A549 (cell line): ENCODE results near the gene SRPK1. TPM values are rescaled to one million over a fixed set of nuclear protein-coding genes. Genes with fewer than 3 reads are reported as not detected.

ENCODE experiments used
- ATAC-seq, 2 experiments: fragments of 200-7000 bp in 1 of 2; fragments of >200 bp in 1 of 2; cut with Nextera tagmentation in 1 of 2; cut with Tn5 transposase in 1 of 2; 3 replicates each; pipeline versions ENCODE4 v1.8.0 to v1.9.1; 2018 to 2020; ENCODE audit warnings: mild to moderate bottlenecking in 1 of 2, moderate library complexity in 1 of 2
- CTCF ChIA-PET: fragments of 300-600 bp; sonication (Branson Sonifier 250); formaldehyde crosslinking; extraction: SDS; loops from one replicate; lab custom pipeline; 2021; ENCODE audit warnings: antibody characterized with exemption, inconsistent platforms; lab: Yijun Ruan, JAX
- POLR2A ChIA-PET: fragments of 350-600 bp; formaldehyde crosslinking; extraction: SDS; loops from one replicate; lab custom pipeline; 2021; ENCODE audit warnings: antibody characterized with exemption, inconsistent platforms; lab: Yijun Ruan, JAX
- DNase-seq, 2 experiments: peaks; one replicate each; pipeline versions ENCODE4 v3.0.0 to v3.0.0-alpha.2; 2011 to 2016; ENCODE audit warnings: low read depth in 1 of 2, low spot score in 1 of 2
- FAIRE-seq: peaks from 2 replicates; lab custom pipeline; 2011; peaks lifted over from hg19 to GRCh38; lab: Jason Lieb, UNC
- H3K27ac ChIP-seq, 2 experiments: fragments of >200 bp; sonication (Bioruptor Twin); formaldehyde crosslinking; 3 replicates each; pipeline ENCODE4 v1.5.1; 2016 to 2017
- H3K4me1 ChIP-seq: fragments of >200 bp; sonication (Bioruptor Twin); formaldehyde crosslinking; 3 replicates; pipeline ENCODE4 v1.6.1; 2016
- H3K4me2 ChIP-seq: fragments of >200 bp; sonication (Bioruptor Twin); formaldehyde crosslinking; 3 replicates; pipeline ENCODE4 v1.6.1; 2016
- H3K4me3 ChIP-seq: fragments of >200 bp; sonication (Bioruptor Twin); formaldehyde crosslinking; 3 replicates; pipeline ENCODE4 v1.5.1; 2016
- H3K9me3 ChIP-seq: fragments of >200 bp; sonication (Bioruptor Twin); formaldehyde crosslinking; 3 replicates; pipeline ENCODE4 v1.6.1; 2016
- BCL3 ChIP-seq: fragments of >200 bp; sonication (Bioruptor Twin); formaldehyde crosslinking; IDR thresholded peaks from 3 replicates; pipeline ENCODE4 v1.6.1; 2016
- CEBPB ChIP-seq, 2 experiments: fragments of >200 bp in 1 of 2; sonication (Bioruptor Twin) in 1 of 2; formaldehyde crosslinking in 1 of 2; IDR thresholded peaks; 2 replicates each; pipeline ENCODE4 v1.6.1; 2012 to 2016
- CHD2 ChIP-seq: fragments of 150-350 bp; IDR thresholded peaks from 2 replicates; pipeline ENCODE4 v1.6.1; 2014; ENCODE audit warnings: low read length; ENCODE audit not compliant: partially characterized antibody
- CTCF ChIP-seq: fragments of >200 bp; sonication (Bioruptor Twin); formaldehyde crosslinking; IDR thresholded peaks from 3 replicates; pipeline ENCODE4 v1.5.1; 2016
- FOSB ChIP-seq: fragments of 250-450 bp; sonication (Bioruptor Pico); IDR thresholded peaks from 2 replicates; pipeline ENCODE4 v1.5.0; 2020; ENCODE audit warnings: mild to moderate bottlenecking, moderate library complexity
- FOSL2 ChIP-seq, 2 experiments: fragments of 450-650 bp in 1 of 2; fragments of >200 bp in 1 of 2; sonication (Bioruptor Twin) in 1 of 2; formaldehyde crosslinking; IDR thresholded peaks; 2 replicates each; pipeline versions ENCODE4 v1.5.0 to v1.6.1; 2016 to 2020; ENCODE audit warnings: mild to moderate bottlenecking in 1 of 2, moderate library complexity in 1 of 2
- HEYL ChIP-seq: fragments of 250-450 bp; sonication (Bioruptor Pico); IDR thresholded peaks from 2 replicates; pipeline ENCODE4 v1.8.0; 2021; ENCODE audit warnings: mild to moderate bottlenecking, moderate library complexity
- HMGXB4 ChIP-seq: fragments of 250-450 bp; sonication (Bioruptor Pico); IDR thresholded peaks from 2 replicates; pipeline ENCODE4 v1.5.0; 2021; ENCODE audit warnings: mild to moderate bottlenecking, moderate library complexity, borderline replicate concordance
- HOXA7 ChIP-seq: fragments of 250-450 bp; sonication (Bioruptor Pico); IDR thresholded peaks from 2 replicates; pipeline ENCODE4 v1.5.0; 2020; ENCODE audit warnings: mild to moderate bottlenecking, moderate library complexity
- HOXB5 ChIP-seq: fragments of 250-450 bp; sonication (Bioruptor Pico); IDR thresholded peaks from 2 replicates; pipeline ENCODE4 v1.5.0; 2020; ENCODE audit warnings: mild to moderate bottlenecking, moderate library complexity
- JUNB ChIP-seq: fragments of >200 bp; sonication (Bioruptor Twin); formaldehyde crosslinking; IDR thresholded peaks from 2 replicates; pipeline ENCODE4 v1.6.1; 2016
- MAFK ChIP-seq: fragments of 450-650 bp; IDR thresholded peaks from 2 replicates; pipeline ENCODE4 v1.6.1; 2014; ENCODE audit not compliant: partially characterized antibody
- NPAS2 ChIP-seq: fragments of 250-450 bp; sonication (Bioruptor Pico); IDR thresholded peaks from 2 replicates; pipeline ENCODE4 v1.8.0; 2022; ENCODE audit warnings: mild to moderate bottlenecking, moderate library complexity, borderline replicate concordance
- PHF8 ChIP-seq: fragments of 200-600 bp; sonication (generic); IDR thresholded peaks from 2 replicates; pipeline ENCODE4 v1.6.1; 2016; ENCODE audit warnings: low read depth, mild to moderate bottlenecking, antibody characterized with exemption, moderate library complexity, borderline replicate concordance
- POLR2A ChIP-seq: IDR thresholded peaks from 2 replicates; pipeline ENCODE4 v1.6.1; 2012; ENCODE audit warnings: mild to moderate bottlenecking, low read length
- RCOR1 ChIP-seq: fragments of 150-350 bp; IDR thresholded peaks from 2 replicates; pipeline ENCODE4 v1.6.1; 2014; ENCODE audit warnings: antibody characterized with exemption, low read length, low read depth
- REST ChIP-seq: fragments of 200-600 bp; sonication (generic); IDR thresholded peaks from 2 replicates; pipeline ENCODE4 v1.6.1; 2016; ENCODE audit warnings: antibody characterized with exemption, mild to moderate bottlenecking, moderate library complexity
- SREBF2 ChIP-seq: fragments of 450-650 bp; IDR thresholded peaks from 2 replicates; pipeline ENCODE4 v1.6.1; 2014; ENCODE audit warnings: mild to moderate bottlenecking, moderate library complexity
- TFCP2L1 ChIP-seq: fragments of 250-450 bp; sonication (Bioruptor Pico); IDR thresholded peaks from 2 replicates; pipeline ENCODE4 v1.5.0; 2021; ENCODE audit warnings: mild to moderate bottlenecking
- ZFP36 ChIP-seq: fragments of 450-650 bp; IDR thresholded peaks from 2 replicates; pipeline ENCODE4 v1.6.1; 2014; ENCODE audit warnings: borderline replicate concordance; ENCODE audit not compliant: partially characterized antibody
- ZNF302 ChIP-seq: fragments of 250-450 bp; sonication (Bioruptor Pico); IDR thresholded peaks from 2 replicates; pipeline ENCODE4 v1.9.0; 2021; ENCODE audit warnings: inconsistent platforms, mild to moderate bottlenecking, moderate library complexity
- ZSCAN20 ChIP-seq: fragments of 250-450 bp; sonication (Bioruptor Pico); IDR thresholded peaks from 2 replicates; pipeline ENCODE4 v1.8.0; 2022; ENCODE audit warnings: mild to moderate bottlenecking, moderate library complexity
- WGBS: methylation state at CpG from one replicate; pipeline ENCODE4 v1.1.6; 2017; ENCODE audit errors: missing lambda C conversion rate; 5-methylcytosine and 5-hydroxymethylcytosine counted together
- polyA plus RNA-seq, 4 experiments: library from polyadenylated mRNA; depleted of rRNA in 3 of 4; stranded (reverse); fragments of >200 nt; fragmentation: RNase III in 1 of 4; extraction: RNeasy Plus Mini Kit Qiagen cat#74134 plus additional on column Dnase treatment in 1 of 4; gene quantifications; 2 replicates in 3 of 4; 3 replicates in 1 of 4; pipeline ENCODE4 v1.2.3, GENCODE V29; 2011 to 2017

SRPK1 gene
- polyA plus RNA-seq, 2 of the 4 experiments (the other 2 are of a cell fraction) = 46.9 to 65.9 TPM

GRCh38 chr6:35790683-35791082 lies 130.2 kb downstream of the SRPK1 start:
- Histone ChIP-seq H3K4me2 (no peak overlapping the region), H3K27ac (no peak overlapping the region), H3K4me1 (no peaks in the 10 kb centered on the region), H3K4me3 (no peak overlapping the region), H3K9me3 (peaks cover 3% of the 10 kb centered on the region; the same call in 1 of the 3 replicates)
- WGBS = 45% methylated on average over 5 of the region's 5 CpGs
- CTCF ChIA-PET = interaction anchor here (0.5 kb wide), 1 partner anchor 70 kb away, joined by 3 read pairs; no protein-coding TSS in a partner anchor
- no peak for DNase-seq
- no peak for FAIRE-seq
- TF ChIP-seq NPAS2 (CRISPR knock-in tag) (no peak), HEYL (CRISPR knock-in tag) (no peak), RCOR1 (no peak), FOSB (CRISPR knock-in tag) (no peak), CEBPB (IDR thresholded peaks at IDR 0.05) (peak; percentile 32 to 59; a peak in 2 of 4 replicates), FOSL2 (IDR thresholded peaks at IDR 0.05) (no peak), FOSL2 (CRISPR knock-in tag; IDR thresholded peaks at IDR 0.05) (no peak), HOXA7 (no peak)
- POLR2A ChIA-PET = no interaction called here
- ATAC-seq = no peak

- FAIRE-seq (no peak), DNase-seq (no peak)
- Histone ChIP-seq H3K4me2 (no peak overlapping the region), H3K4me1 (no peaks in the 10 kb centered on the region), H3K4me3 (no peak overlapping the region)
- CTCF ChIA-PET = interaction anchor here (1.4 kb wide), 1 partner anchor 306 kb away, joined by 3 read pairs; no protein-coding TSS in a partner anchor
- 29% methylated on average over 4 of the region's 4 CpGs for WGBS
- no peak for TF ChIP-seq PHF8
- TF ChIP-seq HOXB5 = no peak
- TF ChIP-seq ZSCAN20 (CRISPR knock-in tag) = no peak
- no peak for TF ChIP-seq MAFK
- no peak for TF ChIP-seq HEYL (CRISPR knock-in tag)
- TF ChIP-seq CHD2 = no peak
- no peak for TF ChIP-seq RCOR1
- no peak for TF ChIP-seq SREBF2
- TF ChIP-seq ZFP36 = no peak
- no peak for TF ChIP-seq REST
- TF ChIP-seq POLR2A = no peak
- TF ChIP-seq JUNB = no peak
- TF ChIP-seq ZNF302 = no peak
- no peak for TF ChIP-seq TFCP2L1
- no peak for TF ChIP-seq BCL3
- TF ChIP-seq HMGXB4 (CRISPR knock-in tag) = no peak
- TF ChIP-seq CEBPB (IDR thresholded peaks at IDR 0.05) = no peak
- TF ChIP-seq CTCF = no peak
- TF ChIP-seq, all 56 proteins: peak for 0
- 0 out of 6 replicates have a peak, but pooled peaks of 1 of the 2 experiments have one; percentile 27 for ATAC-seq
- POLR2A ChIA-PET = no interaction called here
- Histone ChIP-seq H3K9me3 (peaks cover 3% of the 10 kb centered on the region; the same call in 1 of the 3 replicates), H3K27ac (no peak overlapping the region)
Measured at GRCh38 chr6:35788423-35788982, 132.4 kb downstream of the SRPK1 start.
